ENCODE data around the gene GULP1. TPM values are rescaled to one million over a fixed set of nuclear protein-coding genes. Genes with fewer than 3 reads are reported as not detected.

Gene GULP1
- total and polyA plus RNA-seq, 3 donors from 2014 or later: 76.2 to 90.3 (median 78.5) TPM

DNA sequence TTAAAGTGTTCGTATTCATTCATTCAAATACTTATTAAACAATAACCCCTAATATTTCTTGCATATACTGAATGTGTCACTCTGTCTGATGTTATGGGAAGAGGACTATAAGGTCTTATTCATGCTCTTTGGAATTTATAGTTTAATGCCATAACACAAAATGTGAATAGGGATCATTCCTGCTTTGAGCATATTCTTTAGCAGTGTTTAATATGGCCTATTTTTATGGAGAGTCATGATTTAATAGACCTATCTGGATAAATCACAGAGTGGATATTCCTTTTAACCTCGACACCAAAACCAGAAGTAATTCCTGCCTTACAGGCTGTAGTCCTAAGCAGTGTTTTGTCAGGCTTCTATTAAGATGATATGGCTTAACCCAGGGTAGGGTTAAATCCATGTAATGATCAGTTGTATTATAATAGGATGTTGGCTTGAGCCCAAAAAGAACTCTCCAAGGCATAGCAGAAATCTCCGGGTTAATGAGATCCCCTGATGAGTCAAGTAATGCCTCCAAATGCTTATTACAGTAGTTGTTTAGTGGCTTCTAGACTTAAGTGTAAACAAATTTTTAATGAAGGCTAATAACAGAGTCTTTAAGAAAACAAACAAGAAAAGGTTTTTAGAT, 54.3 kb downstream of the GULP1 start:
- no peaks in the 10 kb centered on the region for H3K9me3 ChIP-seq
- H3K4me3 ChIP-seq: no peak overlapping the region
- H3K27ac ChIP-seq: no peak overlapping the region
- intact Hi-C loops (cut with DNase I; ENCODE audit: low total_unique reads): no loop called here
- DNase-seq: no peak
- no peaks in the 10 kb centered on the region for H3K27me3 ChIP-seq
- 69% methylated on average over 3 of the region's 3 CpGs for WGBS, 2 donors
- no peaks in the 10 kb centered on the region for H3K36me3 ChIP-seq (ENCODE audit: low read depth, missing control alignments)
- no peaks in the 10 kb centered on the region for H3K4me1 ChIP-seq
- TF ChIP-seq POLR2A (IDR thresholded peaks at IDR 0.05): no peak
- TF ChIP-seq, protein P1, sequence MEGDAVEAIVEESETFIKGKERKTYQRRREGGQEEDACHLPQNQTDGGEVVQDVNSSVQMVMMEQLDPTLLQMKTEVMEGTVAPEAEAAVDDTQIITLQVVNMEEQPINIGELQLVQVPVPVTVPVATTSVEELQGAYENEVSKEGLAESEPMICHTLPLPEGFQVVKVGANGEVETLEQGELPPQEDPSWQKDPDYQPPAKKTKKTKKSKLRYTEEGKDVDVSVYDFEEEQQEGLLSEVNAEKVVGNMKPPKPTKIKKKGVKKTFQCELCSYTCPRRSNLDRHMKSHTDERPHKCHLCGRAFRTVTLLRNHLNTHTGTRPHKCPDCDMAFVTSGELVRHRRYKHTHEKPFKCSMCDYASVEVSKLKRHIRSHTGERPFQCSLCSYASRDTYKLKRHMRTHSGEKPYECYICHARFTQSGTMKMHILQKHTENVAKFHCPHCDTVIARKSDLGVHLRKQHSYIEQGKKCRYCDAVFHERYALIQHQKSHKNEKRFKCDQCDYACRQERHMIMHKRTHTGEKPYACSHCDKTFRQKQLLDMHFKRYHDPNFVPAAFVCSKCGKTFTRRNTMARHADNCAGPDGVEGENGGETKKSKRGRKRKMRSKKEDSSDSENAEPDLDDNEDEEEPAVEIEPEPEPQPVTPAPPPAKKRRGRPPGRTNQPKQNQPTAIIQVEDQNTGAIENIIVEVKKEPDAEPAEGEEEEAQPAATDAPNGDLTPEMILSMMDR (IDR thresholded peaks at IDR 0.05): no peak

DNA sequence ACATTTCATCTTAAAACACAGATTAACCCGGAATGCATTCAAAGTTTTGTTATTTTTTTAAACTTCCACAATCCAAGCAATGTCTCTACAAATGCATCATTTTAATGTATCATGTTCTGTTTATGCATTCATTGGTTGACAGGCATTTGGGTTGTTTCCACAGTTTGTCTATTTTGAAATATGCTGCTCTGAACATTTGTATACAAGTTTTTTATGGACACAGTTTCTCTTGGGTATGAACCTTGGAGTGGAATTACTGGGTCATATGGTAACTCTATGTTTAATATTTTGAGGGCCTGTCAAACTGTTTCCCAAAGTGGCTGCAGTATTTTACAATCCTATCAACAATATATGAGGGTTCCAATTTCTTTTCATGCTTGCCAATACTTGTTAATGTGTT, 57.3 kb downstream of the GULP1 start:
- no peaks in the 10 kb centered on the region for H3K36me3 ChIP-seq (ENCODE audit: low read depth, missing control alignments)
- 90 to 97% methylated on average over 1 of the region's 1 CpG for WGBS, 2 donors
- TF ChIP-seq, protein P1 (IDR thresholded peaks at IDR 0.05): no peak
- TF ChIP-seq POLR2A (IDR thresholded peaks at IDR 0.05): no peak

DNA sequence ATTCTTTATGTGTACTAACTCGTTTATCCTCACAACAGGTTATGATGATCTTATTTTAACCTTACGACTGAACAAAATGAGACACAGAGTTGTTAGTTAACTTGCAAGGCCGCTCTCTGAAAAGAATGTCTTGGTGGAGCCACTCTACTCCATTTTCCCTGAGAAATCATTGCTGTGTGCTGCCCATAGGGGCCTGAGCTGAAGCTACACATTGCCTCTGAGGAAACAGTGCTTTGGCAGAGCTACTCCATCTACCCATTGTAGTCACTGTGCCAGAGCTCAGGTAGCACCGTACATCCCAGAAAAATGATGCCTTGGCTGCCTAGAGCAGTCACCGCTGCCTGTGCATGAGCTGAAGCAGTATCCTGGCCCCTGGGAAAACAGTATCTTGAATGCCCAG, 61.6 kb downstream of the GULP1 start:
- Histone ChIP-seq H3K4me3 (no peak overlapping the region), H3K27me3 (no peaks in the 10 kb centered on the region), H3K27ac (no peak overlapping the region), H3K4me1 (no peaks in the 10 kb centered on the region), H3K9me3 (no peaks in the 10 kb centered on the region), H3K36me3 (ENCODE audit: low read depth, missing control alignments) (no peaks in the 10 kb centered on the region)
- intact Hi-C loops (cut with DNase I; ENCODE audit: low total_unique reads): no loop called here
- WGBS, 2 donors: 96 to 97% methylated on average over 5 of the region's 5 CpGs
- no peak for TF ChIP-seq POLR2A (IDR thresholded peaks at IDR 0.05)
- TF ChIP-seq, protein P1 (IDR thresholded peaks at IDR 0.05): no peak
- no peak for DNase-seq

More for the DNA sequence above, 57.3 kb downstream of the GULP1 start:
- no peaks in the 10 kb centered on the region for H3K4me1 ChIP-seq
- no peak overlapping the region for H3K4me3 ChIP-seq
- no peak overlapping the region for H3K27ac ChIP-seq
- no peaks in the 10 kb centered on the region for H3K27me3 ChIP-seq
- no peaks in the 10 kb centered on the region for H3K9me3 ChIP-seq
- DNase-seq: no peak
- intact Hi-C loops (cut with DNase I; ENCODE audit: low total_unique reads): no loop called here

DNA sequence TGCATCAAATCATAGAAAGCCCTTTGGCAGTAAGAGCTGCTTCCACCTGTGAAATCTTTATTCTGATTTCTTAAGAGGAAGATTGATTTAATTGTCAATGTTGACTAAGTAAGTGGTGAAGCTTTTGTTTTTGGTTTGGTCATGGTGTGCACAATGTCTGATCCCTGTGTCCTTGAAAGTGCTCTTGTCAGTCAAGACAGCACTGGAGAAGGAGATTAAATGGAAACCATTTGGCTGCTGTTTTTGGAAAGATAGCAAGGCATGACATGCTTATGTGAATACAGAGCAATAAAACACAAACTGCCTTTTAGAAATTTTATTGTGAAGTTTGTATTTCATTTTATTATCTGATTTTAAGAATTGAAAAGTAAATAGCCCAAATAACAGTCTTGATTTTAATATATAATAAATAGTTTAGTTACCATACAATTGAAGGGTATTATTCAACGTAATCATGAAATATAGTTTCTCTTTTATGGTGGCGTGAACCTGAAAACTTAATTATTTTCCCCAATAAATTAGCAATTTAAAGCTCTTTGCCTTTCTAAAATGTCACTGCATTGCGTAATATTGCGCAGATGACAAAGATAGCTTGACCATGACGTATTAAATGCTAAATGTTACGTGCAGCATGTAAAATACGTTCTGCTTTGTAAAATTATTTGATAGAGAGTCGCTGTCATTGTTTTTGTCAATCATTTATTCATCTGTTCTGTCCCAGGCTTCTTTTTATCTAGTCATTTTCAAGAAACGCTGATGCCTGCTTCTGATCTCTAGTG, 69.0 kb downstream of the GULP1 start:
- intact Hi-C loops (cut with DNase I; ENCODE audit: low total_unique reads): no loop called here
- Histone ChIP-seq H3K27me3 (no peaks in the 10 kb centered on the region), H3K4me1 (no peaks in the 10 kb centered on the region), H3K27ac (no peak overlapping the region), H3K36me3 (ENCODE audit: low read depth, missing control alignments) (no peaks in the 10 kb centered on the region), H3K9me3 (no peaks in the 10 kb centered on the region), H3K4me3 (no peak overlapping the region)
- WGBS, 2 donors: 89 to 94% methylated on average over 9 of the region's 9 CpGs
- no peak for DNase-seq
- no peak for TF ChIP-seq POLR2A (IDR thresholded peaks at IDR 0.05)
- TF ChIP-seq, protein P1 (IDR thresholded peaks at IDR 0.05): no peak

Data from testis (tissue), 3 donors.